GM23338 (cell line): ENCODE data around the gene RTN4RL1. TPM values are rescaled to one million over a fixed set of nuclear protein-coding genes. Genes with fewer than 3 reads are reported as not detected.

ENCODE experiments used
- ATAC-seq: fragments of 200-7000 bp; cut with Tn5 transposase; 3 replicates; pipeline ENCODE4 v1.9.1; 2020
- DNase-seq: peaks from one replicate; pipeline ENCODE4 v3.0.0-alpha.2; 2015; ENCODE audit warnings: low spot score
- H2AFZ ChIP-seq: fragments of 200-600 bp; sonication (generic); 2 replicates; pipeline ENCODE4 v1.8.0; 2016; ENCODE audit warnings: antibody characterized with exemption, mild to moderate bottlenecking, moderate library complexity
- H3F3A ChIP-seq: fragments of 200-600 bp; sonication (generic); replicated peaks from 2 replicates; pipeline ENCODE4 v1.8.0; 2017; ENCODE audit warnings: antibody characterized with exemption, mixed run types, low read depth
- H3K27ac ChIP-seq: fragments of 200-600 bp; sonication (generic); 2 replicates; pipeline ENCODE4 v1.6.1; 2016; ENCODE audit warnings: low read depth
- H3K27me3 ChIP-seq: fragments of 200-600 bp; sonication (generic); 2 replicates; pipeline ENCODE4 v1.8.0; 2016; ENCODE audit warnings: mild to moderate bottlenecking, mixed run types, moderate library complexity; ENCODE audit not compliant: insufficient read depth
- H3K36me3 ChIP-seq: fragments of 200-600 bp; sonication (generic); 2 replicates; pipeline ENCODE4 v1.8.0; 2016; ENCODE audit warnings: mild to moderate bottlenecking; ENCODE audit not compliant: insufficient read depth
- H3K4me1 ChIP-seq: fragments of 200-600 bp; sonication (generic); 2 replicates; pipeline ENCODE4 v1.8.0; 2016; ENCODE audit warnings: mild to moderate bottlenecking, moderate library complexity; ENCODE audit not compliant: insufficient read depth
- H3K4me2 ChIP-seq: fragments of 200-600 bp; sonication (generic); 2 replicates; pipeline ENCODE4 v1.7.1; 2017; ENCODE audit warnings: mixed run types
- H3K4me3 ChIP-seq: fragments of 200-600 bp; sonication (generic); 2 replicates; pipeline ENCODE4 v1.6.1; 2016; ENCODE audit warnings: mixed run types
- H3K79me2 ChIP-seq: fragments of 200-600 bp; sonication (generic); replicated peaks from 2 replicates; pipeline ENCODE4 v1.8.0; 2017; ENCODE audit warnings: mild to moderate bottlenecking; ENCODE audit not compliant: insufficient read depth
- H3K9me2 ChIP-seq: fragments of 200-600 bp; sonication (generic); 2 replicates; pipeline ENCODE4 v1.8.0; 2017; ENCODE audit not compliant: insufficient read depth
- H4K20me1 ChIP-seq: fragments of 200-600 bp; sonication (generic); replicated peaks from 2 replicates; pipeline ENCODE4 v1.8.0; 2017; ENCODE audit warnings: mild to moderate bottlenecking; ENCODE audit not compliant: insufficient read depth
- H3K27ac Mint-ChIP-seq: 2 replicates; pipeline ENCODE4 v1.8.0; 2020; ENCODE audit warnings: inconsistent platforms, mild to moderate bottlenecking, moderate library complexity, mixed read lengths
- H3K27me3 Mint-ChIP-seq: 3 replicates; pipeline ENCODE4 v1.8.0; 2022; ENCODE audit warnings: low read depth, mild to moderate bottlenecking, moderate library complexity, mixed read lengths, inconsistent platforms; ENCODE audit not compliant: insufficient read depth, poor library complexity
- H3K36me3 Mint-ChIP-seq: 3 replicates; pipeline ENCODE4 v1.8.0; 2021; ENCODE audit warnings: low read depth, mild to moderate bottlenecking, inconsistent platforms, moderate library complexity, mixed read lengths
- H3K4me1 Mint-ChIP-seq: 3 replicates; pipeline ENCODE4 v1.8.0; 2020; ENCODE audit warnings: mild to moderate bottlenecking, inconsistent platforms, mixed read lengths
- H3K4me3 Mint-ChIP-seq: 3 replicates; pipeline ENCODE4 v1.8.0; 2021; ENCODE audit warnings: moderate library complexity, mild to moderate bottlenecking, inconsistent platforms, mixed read lengths
- H3K9me3 Mint-ChIP-seq: 3 replicates; pipeline ENCODE4 v1.8.0; 2020; ENCODE audit warnings: moderate library complexity, mild to moderate bottlenecking, inconsistent platforms, mixed read lengths
- CREB1 ChIP-seq: fragments of 250-450 bp; sonication (Bioruptor Pico); IDR thresholded peaks from 2 replicates; pipeline ENCODE4 v1.5.0; 2020; ENCODE audit warnings: low read depth, mild to moderate bottlenecking, moderate library complexity
- EZH2 ChIP-seq: fragments of 200-600 bp; sonication (generic); IDR thresholded peaks from one replicate; pipeline ENCODE4 v1.8.0; 2017; ENCODE audit warnings: antibody characterized with exemption, mild to moderate bottlenecking, low read depth; ENCODE audit not compliant: unreplicated experiment
- JUNB ChIP-seq: IDR thresholded peaks from one replicate; pipeline ENCODE4 v1.6.1; 2016; ENCODE audit warnings: antibody characterized with exemption; ENCODE audit not compliant: unreplicated experiment
- NANOG ChIP-seq: IDR thresholded peaks from 2 replicates; pipeline ENCODE4 v1.6.1; 2016; ENCODE audit warnings: antibody characterized with exemption, borderline replicate concordance
- POLR2AphosphoS5 ChIP-seq: IDR thresholded peaks from 2 replicates; pipeline ENCODE4 v1.6.1; 2016; ENCODE audit warnings: antibody characterized with exemption, low read depth
- REST ChIP-seq: IDR thresholded peaks from one replicate; pipeline ENCODE4 v1.6.1; 2018; ENCODE audit warnings: antibody characterized with exemption; ENCODE audit not compliant: unreplicated experiment
- ZNF114 ChIP-seq: fragments of 250-450 bp; sonication (Bioruptor Pico); IDR thresholded peaks from 2 replicates; pipeline ENCODE4 v1.5.0; 2020; ENCODE audit warnings: mild to moderate bottlenecking, moderate library complexity
- ZNF331 ChIP-seq: fragments of 250-450 bp; sonication (Bioruptor Pico); IDR thresholded peaks from 2 replicates; pipeline ENCODE4 v1.5.0; 2020; ENCODE audit warnings: low read depth, mild to moderate bottlenecking, moderate library complexity
- ZNF462 ChIP-seq: fragments of 250-450 bp; sonication (Bioruptor Pico); IDR thresholded peaks from 2 replicates; pipeline ENCODE4 v1.5.0; 2020; ENCODE audit warnings: mild to moderate bottlenecking, moderate library complexity
- polyA plus RNA-seq: library from polyadenylated mRNA; unstranded; fragments of >200 nt; fragmentation: Nextera tagmentation; extraction: Ambion mirVana; gene quantifications from 2 replicates; pipeline ENCODE4 v1.2.1, GENCODE V29; 2016
- total RNA-seq: library from RNA; depleted of rRNA; stranded (reverse); fragments of >200 nt; shearing (Covaris generic); gene quantifications from 2 replicates; pipeline ENCODE4 v1.2.3, GENCODE V29; 2014
- TF ChIP-seq, protein P1 (sequence below), 2 experiments: fragments of 200-600 bp in 1 of 2; sonication (generic) in 1 of 2; conservative IDR thresholded peaks; 2 replicates each; pipeline versions ENCODE4 v1.5.1 to v1.6.1; 2016 to 2017; ENCODE audit warnings: antibody characterized with exemption in 2 of 2, low read depth in 2 of 2, mild to moderate bottlenecking in 2 of 2, moderate library complexity in 1 of 2

Gene RTN4RL1
- total and polyA plus RNA-seq, 2 experiments from 2014 or later = 0.17 TPM; not detected in 1

DNA sequence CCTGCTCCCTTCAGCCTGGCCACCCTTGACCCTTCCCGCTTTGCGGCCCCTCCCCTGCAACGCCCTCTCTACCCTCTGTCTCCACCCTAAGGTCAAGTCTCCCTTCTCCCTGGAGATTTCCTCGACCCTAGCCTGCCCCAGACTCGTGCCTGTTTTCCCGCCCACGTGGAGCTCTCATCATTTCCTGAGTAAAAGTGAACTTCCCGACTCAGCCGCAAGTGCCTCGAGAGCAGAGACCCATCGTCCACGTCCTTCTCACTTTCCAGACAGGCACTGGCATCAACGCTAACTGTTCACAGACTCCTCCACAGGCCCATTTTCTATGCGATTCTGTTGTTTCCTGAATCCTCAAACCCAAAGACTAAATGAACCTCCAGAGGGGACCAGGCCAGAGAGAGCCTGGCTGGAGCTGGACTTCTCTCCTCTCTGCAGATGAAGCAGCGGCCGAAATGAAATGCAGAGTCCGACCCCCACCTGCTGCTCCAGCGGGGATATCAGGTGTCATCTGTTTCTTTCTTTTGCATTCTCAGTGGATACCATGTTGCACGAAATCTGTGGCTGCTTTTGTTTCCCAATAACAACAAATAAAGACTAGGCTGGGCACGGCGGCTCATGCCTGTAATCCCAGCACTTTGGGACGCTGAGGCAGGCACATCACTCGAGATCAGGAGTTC is 52.5 kb downstream of the RTN4RL1 start (continued):
- TF ChIP-seq REST = no peak
- TF ChIP-seq, protein P1, sequence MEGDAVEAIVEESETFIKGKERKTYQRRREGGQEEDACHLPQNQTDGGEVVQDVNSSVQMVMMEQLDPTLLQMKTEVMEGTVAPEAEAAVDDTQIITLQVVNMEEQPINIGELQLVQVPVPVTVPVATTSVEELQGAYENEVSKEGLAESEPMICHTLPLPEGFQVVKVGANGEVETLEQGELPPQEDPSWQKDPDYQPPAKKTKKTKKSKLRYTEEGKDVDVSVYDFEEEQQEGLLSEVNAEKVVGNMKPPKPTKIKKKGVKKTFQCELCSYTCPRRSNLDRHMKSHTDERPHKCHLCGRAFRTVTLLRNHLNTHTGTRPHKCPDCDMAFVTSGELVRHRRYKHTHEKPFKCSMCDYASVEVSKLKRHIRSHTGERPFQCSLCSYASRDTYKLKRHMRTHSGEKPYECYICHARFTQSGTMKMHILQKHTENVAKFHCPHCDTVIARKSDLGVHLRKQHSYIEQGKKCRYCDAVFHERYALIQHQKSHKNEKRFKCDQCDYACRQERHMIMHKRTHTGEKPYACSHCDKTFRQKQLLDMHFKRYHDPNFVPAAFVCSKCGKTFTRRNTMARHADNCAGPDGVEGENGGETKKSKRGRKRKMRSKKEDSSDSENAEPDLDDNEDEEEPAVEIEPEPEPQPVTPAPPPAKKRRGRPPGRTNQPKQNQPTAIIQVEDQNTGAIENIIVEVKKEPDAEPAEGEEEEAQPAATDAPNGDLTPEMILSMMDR (conservative IDR thresholded peaks at IDR 0.05; ENCODE audit: low read depth in 2 of 2) = no peak

DNA sequence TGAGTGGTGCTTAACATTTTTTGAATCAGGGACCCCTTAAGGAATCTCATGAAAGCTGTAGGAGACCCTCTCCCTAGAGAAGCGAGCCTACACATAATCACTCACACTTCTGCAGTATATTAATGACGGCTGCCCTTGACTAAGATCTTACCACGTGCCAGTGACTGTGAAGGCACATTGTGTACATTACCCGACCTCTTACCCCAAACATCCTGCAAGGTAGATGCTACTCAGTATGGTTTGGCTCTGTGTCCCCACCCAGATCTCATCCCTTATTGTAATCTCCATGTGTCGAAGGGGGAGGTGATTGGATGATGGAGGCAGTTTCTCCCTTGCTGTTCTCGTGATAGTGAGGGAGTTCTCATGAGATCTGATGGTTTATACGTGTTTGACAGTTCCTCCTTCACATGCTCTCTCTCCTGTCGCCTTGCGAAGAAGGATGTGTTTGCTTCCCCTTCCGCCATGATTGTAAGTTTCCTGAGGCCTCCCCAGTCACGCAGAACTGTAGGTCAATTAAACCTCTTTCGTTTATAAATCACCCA is 54.2 kb downstream of the RTN4RL1 start:
- Histone ChIP-seq H3K27ac (no peak overlapping the region), H3K4me1 (peaks cover 4% of the 10 kb centered on the region; the same call in 1 of the 2 replicates), H2AFZ (no peak overlapping the region), H3K27me3 (0 out of 2 replicates have a peak, but pooled peaks cover 3% of the 10 kb centered on the region), H3K4me3 (no peak overlapping the region), H3K79me2 (no peaks in the 10 kb centered on the region), H4K20me1 (no peaks in the 10 kb centered on the region), H3F3A (no peaks in the 10 kb centered on the region), H3K4me2 (no peak overlapping the region), H3K9me2 (no peaks in the 10 kb centered on the region), H3K36me3 (no peaks in the 10 kb centered on the region)
- Mint-ChIP-seq H3K9me3 (no peaks in the 10 kb centered on the region; the same call in 2 of the 3 replicates), H3K36me3 (no peaks in the 10 kb centered on the region), H3K27me3 (peaks cover 32% of the 10 kb centered on the region), H3K27ac (no peak overlapping the region), H3K4me3 (no peak overlapping the region), H3K4me1 (peaks cover 25% of the 10 kb centered on the region)
- DNase-seq (no peak), ATAC-seq (no peak)
- TF ChIP-seq EZH2 (no peak), POLR2AphosphoS5 (no peak), NANOG (no peak), ZNF331 (CRISPR knock-in tag) (no peak), ZNF114 (CRISPR knock-in tag) (no peak), ZNF462 (CRISPR knock-in tag) (no peak), JUNB (no peak), CREB1 (CRISPR knock-in tag) (no peak)
- TF ChIP-seq, protein P1 (conservative IDR thresholded peaks at IDR 0.05; ENCODE audit: low read depth in 2 of 2) = no peak
